NCI-H2107 treated with DMSO at 0.1 percent for 48 hours (cell line): ENCODE results near the gene CYP11A1.

Experiments used
- DNase-seq: peaks from one replicate; lab custom pipeline; 2025; ENCODE audit not compliant: unreplicated experiment; lab: John Stamatoyannopoulos, UW

CYP11A1 gene

DNA sequence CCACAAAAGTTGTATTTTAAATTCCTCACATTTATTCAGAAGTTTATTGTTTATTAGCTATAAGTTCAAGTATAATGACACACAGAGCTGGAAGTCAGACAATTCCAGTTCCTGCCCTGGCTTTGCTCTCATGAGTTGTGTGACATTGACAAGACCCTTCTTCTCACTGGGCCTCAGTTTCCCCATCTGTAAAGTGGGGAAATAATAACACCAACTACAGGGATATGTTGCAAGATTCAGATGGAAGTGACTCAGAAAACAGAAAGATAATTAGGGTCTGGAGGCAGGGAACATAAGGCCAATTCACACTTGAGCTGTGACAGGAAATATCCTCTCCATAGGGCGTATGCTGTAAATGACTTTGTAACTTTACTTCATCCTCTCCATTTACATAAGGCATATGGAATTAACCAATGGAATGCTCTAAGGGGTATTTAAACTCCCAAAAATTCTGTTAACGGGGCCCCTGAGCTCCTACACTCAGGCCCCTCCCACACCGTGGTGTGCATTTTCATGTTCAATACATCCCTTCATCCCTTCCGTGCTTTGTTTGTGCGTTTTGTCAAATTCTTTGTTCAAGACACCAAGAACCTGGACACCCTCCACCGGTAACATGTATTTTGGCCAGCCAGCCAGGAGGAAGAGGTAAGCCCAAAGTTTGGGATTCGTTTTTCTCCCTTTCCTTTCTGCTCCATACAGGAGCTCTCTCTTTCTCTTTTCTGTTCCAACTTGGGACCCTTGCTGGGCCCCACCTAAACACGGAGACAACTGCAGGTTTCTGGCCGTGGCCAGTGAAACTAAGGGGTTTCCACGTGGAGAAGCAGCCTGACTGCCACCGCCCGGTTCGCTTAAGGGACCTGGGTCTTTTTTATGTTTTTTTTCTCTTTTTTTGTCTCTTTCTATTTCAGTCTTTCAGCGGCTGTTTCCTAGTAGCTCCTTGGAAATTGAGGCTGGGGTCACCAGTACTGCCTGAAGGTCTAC is 16.9 kb downstream of the CYP11A1 start:
- no peak for DNase-seq

- no peak for DNase-seq
Measured at GRCh38 chr15:74349241-74349778, 18.1 kb downstream of the CYP11A1 start.

- DNase-seq, result no peak
Measured at GRCh38 chr15:74347757-74348250, 19.6 kb downstream of the CYP11A1 start.

DNA sequence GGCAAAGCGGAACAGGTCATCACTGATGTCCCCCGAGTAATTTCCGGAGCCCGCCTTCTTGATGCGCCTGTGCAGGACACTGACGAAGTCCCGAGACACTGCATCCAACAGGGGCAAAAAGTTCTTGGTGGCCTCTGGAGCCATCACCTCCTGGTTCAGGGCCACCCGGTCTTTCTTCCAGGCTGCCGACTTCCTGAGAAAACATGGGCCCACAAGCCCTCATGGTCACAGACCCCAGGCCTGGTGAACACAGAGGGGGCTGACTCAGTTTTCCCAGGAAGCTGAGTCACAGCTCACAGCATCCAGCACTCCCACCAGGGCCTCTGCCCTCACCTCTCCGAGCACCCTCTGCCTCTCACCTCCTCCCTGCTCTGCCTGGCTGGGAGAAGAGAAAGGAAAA is 22.4 kb downstream of the CYP11A1 start:
- no peak for DNase-seq

DNA sequence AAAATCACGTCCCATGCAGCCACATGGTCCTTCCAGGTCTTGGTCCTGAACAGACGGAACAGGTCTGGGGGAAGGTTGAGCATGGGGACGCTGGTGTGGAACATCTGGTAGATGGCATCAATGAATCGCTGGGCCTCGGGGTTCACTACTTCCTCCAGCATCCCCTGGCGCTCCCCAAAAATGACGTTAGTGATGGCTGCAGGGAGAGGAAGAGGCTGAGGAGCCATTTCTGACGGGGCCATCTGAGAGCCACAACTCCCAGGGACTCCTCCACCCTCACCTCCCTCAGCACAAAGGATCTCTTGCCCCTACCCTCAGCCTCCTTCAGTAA is 23.7 kb downstream of the CYP11A1 start:
- no peak for DNase-seq

DNA sequence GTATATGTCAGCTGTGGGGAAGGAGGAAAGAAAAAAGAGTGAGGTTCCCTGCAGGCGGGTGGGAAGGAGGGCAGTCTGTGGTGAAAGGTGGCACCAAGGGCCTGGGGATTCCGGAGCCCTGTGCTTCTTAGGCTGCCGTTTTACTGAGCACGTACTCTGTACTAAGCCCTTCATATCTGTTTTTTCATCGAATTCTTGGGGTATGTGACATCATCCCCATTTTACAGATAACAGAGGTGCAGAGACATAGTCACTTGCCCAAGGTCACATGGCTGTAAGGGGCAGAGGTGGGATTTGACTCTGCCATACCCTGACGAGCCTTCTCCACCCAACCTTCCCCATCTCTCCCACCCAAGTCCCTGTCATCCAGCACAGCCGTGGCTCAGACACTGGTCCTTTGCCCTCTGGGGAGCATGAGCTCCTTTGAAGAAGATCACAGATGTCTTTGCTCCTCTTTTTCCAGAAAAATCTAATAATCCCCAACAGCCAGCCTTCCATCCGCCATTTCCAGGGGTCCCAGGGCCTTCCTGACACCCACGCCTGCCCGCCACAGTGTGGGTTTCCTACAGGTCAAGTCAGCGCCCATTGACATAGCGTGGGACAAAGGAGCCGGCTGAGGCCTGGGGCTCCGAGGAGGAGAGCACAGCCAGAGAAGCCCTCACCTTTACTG is 24.2 kb downstream of the CYP11A1 start:
- no peak for DNase-seq

DNA sequence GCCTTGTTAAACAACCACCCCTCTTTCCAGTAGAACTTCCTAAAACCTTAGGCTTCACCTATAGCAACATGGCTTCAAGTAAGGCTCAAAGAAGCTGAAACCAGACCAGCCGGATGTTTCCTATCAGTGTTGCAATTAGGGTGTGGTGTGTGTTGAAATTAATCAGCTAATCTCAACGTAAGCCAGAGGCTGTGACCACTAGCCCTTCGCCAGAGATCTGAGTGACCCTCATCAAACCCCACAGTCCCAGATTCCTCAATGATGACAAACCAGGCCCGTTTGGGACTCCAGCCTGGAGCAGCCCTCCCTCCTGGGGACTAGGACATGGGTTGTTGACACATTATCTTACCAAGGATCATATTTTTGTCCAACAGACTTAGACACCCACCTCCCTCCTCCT is 27.3 kb downstream of the CYP11A1 start:
- DNase-seq, result no peak

DNA sequence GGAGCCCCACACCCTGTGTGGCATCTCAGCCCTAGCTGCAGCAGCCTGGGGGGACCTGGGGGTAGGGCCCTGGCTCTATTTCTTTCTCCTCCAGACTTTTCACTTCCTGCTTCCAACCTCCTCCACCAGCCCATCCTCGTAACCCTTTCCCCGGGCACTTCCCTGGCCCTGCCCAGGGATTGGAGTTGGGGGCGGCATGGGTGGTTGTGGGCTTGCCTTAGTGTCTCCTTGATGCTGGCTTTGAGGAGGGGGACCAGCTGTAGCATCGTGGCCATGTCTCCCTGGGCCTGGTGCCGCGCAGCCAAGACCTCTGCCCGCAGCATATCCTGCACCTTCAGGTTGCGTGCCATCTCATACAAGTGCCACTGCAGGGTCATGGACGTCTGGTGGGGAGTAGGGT is 28.1 kb downstream of the CYP11A1 start:
- no peak for DNase-seq

- no peak for DNase-seq
Measured at GRCh38 chr15:74338676-74339075, 28.8 kb downstream of the CYP11A1 start.

DNA sequence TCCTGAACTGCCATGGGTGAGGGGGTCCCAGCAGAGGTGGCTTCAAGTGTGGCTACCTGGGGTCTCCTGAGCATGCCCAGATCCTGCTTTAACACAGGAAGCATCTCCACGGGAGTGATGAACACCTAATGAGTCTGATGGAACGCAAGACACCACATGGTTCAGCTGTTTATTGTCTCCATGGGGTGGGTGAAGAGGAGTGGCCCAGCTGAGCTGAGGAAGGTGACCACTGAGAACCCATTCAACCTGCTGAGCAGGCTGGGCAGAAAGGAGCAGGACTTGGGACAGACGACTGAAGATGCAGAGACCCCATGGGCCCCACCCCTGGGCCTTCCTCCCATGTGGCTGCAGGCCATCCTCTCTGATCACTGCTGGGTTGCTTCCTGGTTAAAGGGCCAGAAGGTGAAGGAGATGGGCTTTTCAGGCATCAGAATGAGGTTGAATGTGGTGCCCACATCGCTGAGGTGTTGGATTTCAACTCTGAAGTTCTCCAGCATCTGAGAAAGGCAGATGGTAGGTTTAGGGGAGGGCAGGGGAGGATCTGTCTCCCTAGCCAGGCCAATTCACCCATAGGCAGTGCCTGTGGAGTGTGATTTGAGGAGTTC is 29.7 kb downstream of the CYP11A1 start:
- DNase-seq, result no peak

DNA sequence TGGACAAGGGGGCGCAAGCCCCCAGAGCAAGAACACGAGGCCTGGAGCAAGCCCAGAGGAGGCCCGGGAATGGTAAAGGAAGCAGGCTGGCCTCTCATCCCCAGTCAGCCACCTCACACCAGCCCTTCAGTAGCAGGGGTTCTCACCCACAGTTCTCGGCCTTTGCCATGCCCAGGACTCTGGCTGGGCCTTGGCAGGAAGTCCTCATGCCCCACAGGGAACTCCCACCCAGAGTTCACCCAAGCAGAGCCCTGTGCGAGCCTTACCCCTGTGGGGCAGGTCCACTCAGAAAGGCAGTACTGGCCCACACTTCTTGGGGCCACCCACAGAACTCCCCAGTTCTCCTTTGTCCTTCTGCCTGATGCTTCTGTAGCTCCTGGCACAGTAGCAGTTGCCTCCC is 30.3 kb downstream of the CYP11A1 start:
- DNase-seq, result no peak

GRCh38 chr15:74336061-74337005 is 31.1 kb downstream of the CYP11A1 start:
- DNase-seq, result no peak

- no peak for DNase-seq
Measured at GRCh38 chr15:74335396-74335795, 32.0 kb downstream of the CYP11A1 start.

- no peak for DNase-seq
Measured at GRCh38 chr15:74334127-74334526, 33.3 kb downstream of the CYP11A1 start.

DNA sequence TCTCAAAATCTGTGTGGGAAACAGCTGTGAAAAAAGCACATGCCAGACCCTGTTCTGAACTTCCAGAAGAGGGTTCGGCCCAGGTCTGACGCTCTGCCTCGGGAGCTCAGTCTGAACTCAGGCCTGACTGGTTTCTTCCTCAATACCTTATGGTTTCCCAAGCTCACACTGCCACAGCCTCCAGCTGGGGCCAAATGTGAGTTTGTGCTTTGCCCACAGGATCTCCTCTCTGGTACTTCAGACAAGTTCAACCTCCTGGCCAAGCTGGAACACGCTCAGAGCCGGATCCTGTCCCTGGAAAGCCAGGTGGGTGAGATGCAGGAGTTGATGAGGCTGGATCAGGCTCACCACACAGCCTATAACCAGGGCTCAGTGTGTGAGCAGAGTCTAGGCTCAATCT is 33.8 kb downstream of the CYP11A1 start:
- DNase-seq, result no peak

DNA sequence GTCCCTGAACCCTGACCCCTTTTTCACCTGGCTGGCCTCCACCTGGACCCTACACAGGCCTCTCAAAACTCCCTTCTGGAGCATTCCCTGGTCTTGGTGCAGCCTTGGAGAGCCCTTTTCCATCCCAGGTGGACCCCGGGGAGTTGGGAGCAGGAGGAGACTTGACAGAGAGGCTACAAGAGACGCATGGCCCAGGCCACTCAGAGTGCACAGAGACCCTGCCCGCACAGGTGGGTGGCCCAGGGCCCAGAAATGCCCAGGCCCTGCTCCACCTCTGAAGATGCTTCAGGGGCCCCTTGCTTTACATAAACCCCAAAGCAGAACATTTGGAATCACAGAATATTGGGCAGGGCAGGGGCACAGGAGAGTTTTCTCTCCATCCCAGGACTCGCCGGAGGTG is 34.4 kb downstream of the CYP11A1 start:
- no peak for DNase-seq

GRCh38 chr15:74332611-74333010 is 34.8 kb downstream of the CYP11A1 start:
- DNase-seq, result no peak

- no peak for DNase-seq
Measured at GRCh38 chr15:74332011-74332410, 35.4 kb downstream of the CYP11A1 start.

DNA sequence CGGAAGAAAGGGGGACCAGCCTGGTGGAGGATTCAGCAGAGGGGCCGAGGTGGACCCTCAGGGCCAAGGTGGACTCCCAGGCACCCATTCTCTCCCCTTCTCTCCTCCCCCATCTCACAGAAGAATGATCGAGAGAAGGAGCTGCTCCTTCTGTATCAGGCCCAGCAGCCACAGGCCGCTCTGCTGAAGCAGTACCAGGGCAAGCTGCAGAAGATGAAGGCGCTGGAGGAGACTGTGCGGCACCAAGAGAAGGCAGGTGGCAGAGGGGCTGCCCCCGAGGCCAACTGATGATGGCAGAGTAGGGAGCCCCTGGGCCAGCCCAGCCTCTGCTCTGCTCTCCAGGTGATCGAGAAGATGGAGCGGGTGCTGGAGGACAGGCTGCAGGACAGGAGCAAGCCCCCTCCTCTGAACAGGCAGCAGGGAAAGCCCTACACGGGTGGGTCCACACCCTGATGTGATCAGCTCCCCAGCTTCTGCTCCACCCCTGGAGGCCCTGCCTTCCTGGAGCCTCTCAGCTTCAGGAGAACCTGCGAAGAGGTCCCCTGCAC is 36.5 kb downstream of the CYP11A1 start:
- DNase-seq, result no peak
